ENCODE results near the gene SNTN.

SNTN gene

DNA sequence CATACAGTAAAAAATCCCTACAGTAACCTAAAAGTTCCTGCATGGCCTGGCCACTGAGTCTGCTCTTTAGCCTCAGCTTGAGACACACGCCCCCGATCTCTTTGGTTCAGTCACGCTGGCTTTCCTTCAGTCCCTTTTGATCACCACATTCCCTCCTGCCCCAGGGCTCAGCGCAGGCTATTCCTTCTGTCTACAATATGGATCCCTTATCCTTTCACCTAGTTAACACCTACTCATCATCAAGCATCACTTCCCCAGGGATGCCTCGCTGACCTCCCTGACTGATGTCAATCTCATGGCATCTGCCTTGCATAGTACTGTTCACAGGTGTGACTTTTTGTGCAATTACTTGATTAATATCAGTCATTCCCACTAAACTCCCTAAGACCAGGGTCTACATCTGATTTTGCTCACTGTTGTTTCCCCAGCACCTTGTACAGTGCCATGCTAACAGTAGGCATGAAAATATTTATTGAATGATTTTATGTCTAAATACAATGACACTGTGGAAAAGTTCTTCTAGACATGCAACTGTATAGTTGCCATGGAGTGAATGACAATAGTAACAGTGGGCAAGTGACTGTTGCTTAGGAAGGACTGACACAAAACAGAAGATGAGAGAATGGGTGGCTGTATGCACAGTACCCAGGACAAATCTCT, at the start of gene SNTN:
Gene SNTN, plus strand, starts transcription at position 610 of the 660 bp plus-strand sequence. Its CDS starts 13 bp downstream, at position 623.
- TF ChIP-seq, protein P1, sequence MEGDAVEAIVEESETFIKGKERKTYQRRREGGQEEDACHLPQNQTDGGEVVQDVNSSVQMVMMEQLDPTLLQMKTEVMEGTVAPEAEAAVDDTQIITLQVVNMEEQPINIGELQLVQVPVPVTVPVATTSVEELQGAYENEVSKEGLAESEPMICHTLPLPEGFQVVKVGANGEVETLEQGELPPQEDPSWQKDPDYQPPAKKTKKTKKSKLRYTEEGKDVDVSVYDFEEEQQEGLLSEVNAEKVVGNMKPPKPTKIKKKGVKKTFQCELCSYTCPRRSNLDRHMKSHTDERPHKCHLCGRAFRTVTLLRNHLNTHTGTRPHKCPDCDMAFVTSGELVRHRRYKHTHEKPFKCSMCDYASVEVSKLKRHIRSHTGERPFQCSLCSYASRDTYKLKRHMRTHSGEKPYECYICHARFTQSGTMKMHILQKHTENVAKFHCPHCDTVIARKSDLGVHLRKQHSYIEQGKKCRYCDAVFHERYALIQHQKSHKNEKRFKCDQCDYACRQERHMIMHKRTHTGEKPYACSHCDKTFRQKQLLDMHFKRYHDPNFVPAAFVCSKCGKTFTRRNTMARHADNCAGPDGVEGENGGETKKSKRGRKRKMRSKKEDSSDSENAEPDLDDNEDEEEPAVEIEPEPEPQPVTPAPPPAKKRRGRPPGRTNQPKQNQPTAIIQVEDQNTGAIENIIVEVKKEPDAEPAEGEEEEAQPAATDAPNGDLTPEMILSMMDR (IDR thresholded peaks at IDR 0.05; ENCODE audit: low read depth, low read length) = no peak
- DNase-seq (ENCODE audit: low read depth in 2 of 2) = no peak

DNA sequence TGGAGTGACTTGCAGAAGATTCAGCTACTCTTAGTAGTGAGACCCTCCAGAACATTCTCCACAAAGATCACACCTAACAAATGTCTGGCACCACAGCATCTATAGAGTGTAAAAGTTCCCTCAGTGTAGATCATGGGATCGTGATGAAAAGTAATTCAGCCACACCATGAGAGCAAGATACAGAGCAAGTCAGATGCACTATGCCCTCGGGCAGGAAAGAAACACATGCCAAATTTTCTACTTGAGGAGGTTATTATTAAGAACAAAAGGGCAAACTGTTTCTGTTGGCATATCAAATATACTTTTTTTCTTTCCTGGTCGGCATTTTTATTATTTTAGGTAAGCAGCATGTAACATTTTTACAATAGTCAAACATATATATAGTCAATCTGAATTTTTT, 44.8 kb upstream of the SNTN start:
- TF ChIP-seq, protein P1 (IDR thresholded peaks at IDR 0.05; ENCODE audit: low read depth, low read length) = no peak
- H3K4me3 ChIP-seq (replicated peaks in 1 of 2; ENCODE audit: low read depth in 2 of 2, low read length in 2 of 2) = no peak overlapping the region
- no peak for DNase-seq (ENCODE audit: low read depth in 2 of 2)

More for the DNA sequence above, at the start of gene SNTN:
- no peak within 1 kb of the TSS for H3K4me3 ChIP-seq (replicated peaks in 1 of 2; ENCODE audit: low read depth in 2 of 2, low read length in 2 of 2)

DNA sequence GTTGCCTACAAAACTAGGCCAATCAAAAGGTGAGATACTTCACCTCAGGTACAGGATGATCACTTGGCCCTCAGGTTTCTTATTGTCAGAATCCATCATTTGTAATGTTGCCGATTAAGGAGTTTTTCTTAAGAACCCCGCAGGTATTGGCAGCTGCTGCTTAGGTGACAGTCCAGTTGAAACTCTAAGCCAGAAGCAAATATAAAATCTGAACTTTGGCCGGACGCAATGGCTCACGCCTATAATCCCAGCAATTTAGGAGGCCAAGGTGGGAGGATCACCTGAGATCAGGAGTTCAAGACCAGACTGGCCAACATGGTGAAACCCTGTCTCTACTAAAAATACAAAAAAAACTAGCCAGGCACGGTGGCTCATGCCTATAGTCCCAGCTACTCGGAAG, 43.1 kb upstream of the SNTN start:
- no peak for DNase-seq (ENCODE audit: low read depth in 2 of 2)
- TF ChIP-seq, protein P1 (IDR thresholded peaks at IDR 0.05; ENCODE audit: low read depth, low read length) = no peak
- H3K4me3 ChIP-seq (replicated peaks in 1 of 2; ENCODE audit: low read depth in 2 of 2, low read length in 2 of 2) = no peak overlapping the region

DNA sequence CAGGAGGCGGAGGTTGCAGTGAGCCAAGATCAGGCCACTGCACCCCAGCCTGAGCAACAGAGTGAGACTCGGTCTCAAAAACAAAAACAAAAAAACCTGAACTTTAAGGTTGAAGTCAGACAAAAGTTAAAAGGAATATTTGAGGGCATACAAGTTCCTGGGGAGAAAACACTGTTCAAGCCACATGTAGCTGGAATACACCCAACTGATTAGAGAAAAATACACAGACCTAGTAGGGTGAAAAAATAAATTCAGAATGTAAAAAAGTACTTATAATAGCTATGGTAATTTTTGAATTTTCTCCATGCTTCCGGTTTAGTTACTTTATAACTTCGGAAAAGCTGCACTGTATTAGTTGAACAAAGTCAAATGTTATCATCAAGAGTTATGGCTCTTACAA, 42.6 kb upstream of the SNTN start:
- H3K4me3 ChIP-seq (replicated peaks in 1 of 2; ENCODE audit: low read depth in 2 of 2, low read length in 2 of 2) = no peak overlapping the region
- DNase-seq (ENCODE audit: low read depth in 2 of 2) = no peak
- TF ChIP-seq, protein P1 (IDR thresholded peaks at IDR 0.05; ENCODE audit: low read depth, low read length) = no peak

DNA sequence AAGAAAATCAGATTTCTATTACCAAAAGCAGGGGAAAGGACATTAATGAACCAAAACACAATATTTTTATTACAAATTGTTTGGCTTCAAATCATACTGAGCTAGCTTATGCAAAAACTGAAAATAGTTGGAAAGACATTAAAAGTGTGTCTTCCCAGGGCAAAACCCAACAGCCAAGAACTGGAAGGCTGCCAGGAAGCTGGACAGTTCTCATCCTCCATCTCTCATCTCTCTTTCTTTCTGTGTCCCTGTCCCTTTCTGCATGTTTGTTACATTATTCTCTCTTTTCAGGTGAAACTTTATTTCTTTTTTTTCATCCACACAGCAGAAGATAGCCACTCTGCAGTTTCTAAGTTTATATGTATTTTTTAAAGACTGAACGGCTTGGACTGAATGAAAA, 41.1 kb upstream of the SNTN start:
- DNase-seq (ENCODE audit: low read depth in 2 of 2) = peak in 1 of 2 donors; percentile 3
- H3K4me3 ChIP-seq (replicated peaks in 1 of 2; ENCODE audit: low read depth in 2 of 2, low read length in 2 of 2) = no peak overlapping the region
- TF ChIP-seq, protein P1 (IDR thresholded peaks at IDR 0.05; ENCODE audit: low read depth, low read length) = no peak

DNA sequence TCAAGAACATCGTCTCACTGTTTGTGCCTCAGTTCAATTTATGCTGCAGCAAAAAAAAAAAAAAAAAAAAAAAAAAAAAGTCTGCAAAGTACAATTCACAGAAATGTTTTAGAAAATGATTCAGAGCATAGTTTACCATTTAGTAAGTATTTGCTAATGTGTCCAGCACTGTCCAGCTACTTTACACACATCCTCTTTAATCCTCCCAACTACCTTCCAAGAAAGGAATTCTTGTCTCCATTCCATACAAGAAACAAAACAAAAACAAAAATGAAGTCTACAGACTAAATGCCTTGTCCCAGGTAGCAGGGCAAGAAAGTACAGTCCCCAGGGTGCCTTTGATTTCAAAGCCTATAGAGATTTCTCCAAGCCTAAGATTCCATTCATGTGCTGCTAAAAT, 38.9 kb upstream of the SNTN start:
- peak in 1 of 2 donors; percentile 67 for DNase-seq (ENCODE audit: low read depth in 2 of 2)
- TF ChIP-seq, protein P1 (IDR thresholded peaks at IDR 0.05; ENCODE audit: low read depth, low read length) = no peak
- H3K4me3 ChIP-seq (replicated peaks in 1 of 2; ENCODE audit: low read depth in 2 of 2, low read length in 2 of 2) = no peak overlapping the region

DNA sequence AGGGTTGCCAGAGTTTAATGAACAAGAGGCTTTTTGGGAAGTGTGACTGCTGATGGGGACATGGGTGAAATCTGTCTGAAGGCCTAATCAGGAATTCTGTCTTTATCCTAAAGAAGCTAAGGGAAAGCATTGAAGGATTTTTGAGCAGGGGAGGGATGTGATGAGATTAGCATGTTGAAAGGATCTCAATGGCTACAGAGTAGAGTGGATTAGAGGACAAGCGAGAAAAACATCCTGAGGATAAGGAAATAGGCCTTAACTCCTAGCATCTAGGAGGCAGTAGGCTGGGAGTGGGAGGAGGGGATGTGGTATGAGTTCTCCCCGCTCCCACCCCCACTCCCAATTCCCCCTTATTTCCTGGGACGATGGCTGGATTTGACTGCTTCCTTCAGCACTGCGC, 35.1 kb upstream of the SNTN start:
- no peak for DNase-seq (ENCODE audit: low read depth in 2 of 2)
- TF ChIP-seq, protein P1 (IDR thresholded peaks at IDR 0.05; ENCODE audit: low read depth, low read length) = no peak
- H3K4me3 ChIP-seq (replicated peaks in 1 of 2; ENCODE audit: low read depth in 2 of 2, low read length in 2 of 2) = no peak overlapping the region
